C1 segment of cervical spinal cord (tissue), 14 donors: ENCODE results near the gene AACS.
"Not testable (repeated sequence)": the region's sequence is repeated elsewhere in the genome, so short reads cannot be mapped to it uniquely, and the experiment has no call there.

Experiments used
- DNase-seq, 14 donors: peaks; one replicate each; lab custom pipeline; 2025; lab: John Stamatoyannopoulos, UW

Gene AACS

DNA sequence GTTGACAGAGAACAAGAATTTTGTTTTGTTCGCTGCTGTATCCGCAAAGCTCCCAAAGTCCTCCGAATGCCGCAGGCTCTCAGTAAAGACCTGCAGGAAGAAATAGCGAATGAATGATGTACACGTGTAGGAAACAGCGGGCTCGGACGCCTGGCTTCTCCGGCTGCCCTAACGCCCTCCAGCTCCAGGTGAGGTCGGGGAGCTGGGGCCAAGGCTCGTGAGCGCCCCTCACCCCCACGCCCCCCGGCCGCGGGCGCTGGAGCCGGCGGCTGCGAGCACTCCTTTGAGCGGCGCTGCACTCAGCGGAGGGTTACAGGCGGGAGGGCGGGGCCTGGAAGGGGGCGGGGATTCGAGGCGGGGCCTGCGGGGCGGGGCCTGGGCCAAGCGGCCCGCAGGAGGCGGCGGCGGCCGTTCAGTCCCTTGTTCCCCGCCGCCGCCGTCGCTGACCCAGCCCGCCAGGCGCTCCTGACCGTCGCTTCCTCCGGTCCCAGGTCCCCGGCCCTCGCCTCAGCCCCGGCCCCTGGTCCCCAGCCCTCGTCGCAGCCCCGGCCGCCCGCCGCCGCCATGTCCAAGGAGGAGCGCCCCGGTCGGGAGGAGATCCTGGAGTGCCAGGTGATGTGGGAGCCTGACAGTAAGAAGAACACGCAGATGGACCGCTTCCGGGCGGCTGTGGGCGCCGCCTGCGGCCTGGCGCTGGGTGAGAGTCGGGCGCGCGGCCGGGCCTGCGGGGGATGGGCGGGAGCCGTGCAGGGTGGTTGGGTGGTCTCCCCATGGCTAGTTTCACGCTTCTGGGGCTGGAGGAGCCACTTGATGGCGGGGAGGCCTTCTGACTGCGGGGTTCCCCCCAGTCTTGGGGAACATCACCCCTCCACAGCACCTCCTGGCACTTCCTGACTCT is at the start of gene AACS:
Gene AACS, plus strand, starts transcription at position 415 of the 898 bp plus-strand sequence. Its CDS starts 150 bp downstream, at position 565.
- DNase-seq = peak in 13 of 14 donors; percentile 7 to 84 (median 65)

- peak in 8 of 14 donors; percentile 8 to 38 (median 26) for DNase-seq
Observed at GRCh38 chr12:125015680-125016310, 49.4 kb upstream of the AACS start.

GRCh38 chr12:125017801-125018200 is 47.4 kb upstream of the AACS start:
- DNase-seq = no peak

DNA sequence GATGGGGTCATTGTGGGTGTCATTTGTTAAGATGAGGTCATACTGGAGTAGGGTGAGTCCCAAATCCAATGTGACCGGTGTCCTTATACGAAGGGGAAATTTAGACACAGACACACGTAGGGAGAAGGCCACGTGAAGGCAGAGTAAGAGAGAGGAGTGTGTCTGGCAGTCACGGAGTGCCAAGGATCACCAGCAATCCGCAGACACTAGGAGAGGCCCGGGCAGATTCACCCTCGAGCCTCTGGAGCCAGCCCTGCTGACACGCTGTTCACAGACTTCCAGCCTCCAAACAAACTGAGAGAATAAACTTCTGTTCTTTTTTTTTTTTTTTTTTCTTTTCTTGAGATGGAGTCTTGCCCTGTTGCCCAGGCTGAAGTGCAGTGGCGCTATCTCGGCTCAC is 46.9 kb upstream of the AACS start:
- DNase-seq = no peak

GRCh38 chr12:125021096-125021495 is 44.1 kb upstream of the AACS start:
- no peak for DNase-seq

DNA sequence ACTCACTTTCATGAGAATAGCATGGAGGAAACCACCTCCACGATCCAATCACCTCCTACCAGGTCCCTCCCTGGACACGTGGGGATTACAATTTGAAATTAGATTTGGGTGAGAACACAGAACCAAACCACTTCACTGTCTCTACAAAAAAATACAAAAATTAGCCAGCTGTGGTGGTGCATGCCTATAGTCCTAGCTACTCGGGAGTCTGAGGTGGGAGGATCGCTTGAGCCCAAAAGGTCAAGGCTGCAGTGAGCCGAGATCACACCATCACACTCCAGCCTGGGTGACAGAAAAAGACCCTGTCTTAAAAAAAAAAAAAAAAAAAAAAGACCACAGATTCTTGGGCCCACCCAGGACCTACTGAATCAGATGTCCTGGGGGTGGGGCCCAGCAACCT is 43.5 kb upstream of the AACS start:
- no peak for DNase-seq

DNA sequence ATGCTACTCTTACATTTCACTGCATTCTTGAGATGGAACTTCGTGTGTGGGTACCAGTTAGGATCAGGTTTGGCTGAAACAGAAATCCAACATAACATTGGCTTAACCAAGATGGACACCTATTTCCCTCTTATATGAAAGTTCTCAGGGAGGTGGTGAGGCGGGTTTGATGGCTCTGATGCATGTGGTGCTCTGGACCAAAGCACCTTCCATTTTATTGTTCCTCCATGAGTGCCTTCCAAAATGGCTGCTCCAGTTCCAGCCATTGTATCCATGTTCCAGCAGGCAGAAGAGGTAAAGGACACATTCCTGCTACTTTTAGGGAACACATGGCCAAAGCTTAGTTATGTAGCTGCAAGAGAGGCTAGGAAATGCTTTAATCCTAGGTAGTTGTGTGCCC is 42.2 kb upstream of the AACS start:
- DNase-seq = no peak

DNA sequence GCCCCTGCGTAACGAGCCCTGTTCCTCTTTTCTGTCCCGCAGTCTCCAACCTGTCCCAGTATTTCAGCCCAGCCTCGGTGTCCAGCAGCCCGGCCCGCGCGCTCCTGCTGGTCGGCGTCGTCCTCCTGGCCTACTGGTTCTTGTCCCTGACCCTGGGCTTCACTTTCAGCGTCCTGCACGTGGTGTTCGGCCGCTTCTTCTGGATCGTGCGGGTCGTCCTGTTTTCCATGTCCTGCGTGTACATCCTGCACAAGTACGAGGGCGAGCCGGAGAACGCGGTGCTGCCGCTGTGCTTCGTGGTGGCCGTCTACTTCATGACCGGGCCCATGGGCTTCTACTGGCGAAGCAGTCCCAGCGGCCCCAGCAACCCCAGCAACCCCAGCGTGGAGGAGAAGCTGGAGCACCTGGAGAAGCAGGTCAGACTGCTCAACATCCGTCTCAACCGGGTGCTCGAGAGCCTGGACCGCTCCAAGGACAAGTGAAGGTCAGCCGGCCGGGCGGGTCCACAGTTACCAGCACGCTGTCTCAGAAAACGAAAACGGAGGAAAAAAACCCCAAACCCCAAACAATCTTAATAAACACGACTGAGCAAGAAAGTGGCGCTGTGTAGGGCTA is 40.2 kb upstream of the AACS start:
- DNase-seq = no peak

GRCh38 chr12:125025606-125026235 is 39.5 kb upstream of the AACS start:
- no peak for DNase-seq

GRCh38 chr12:125028106-125028505 is 37.1 kb upstream of the AACS start:
- DNase-seq = no peak

- DNase-seq = no peak
Observed at GRCh38 chr12:125029761-125030358, 35.4 kb upstream of the AACS start.

DNA sequence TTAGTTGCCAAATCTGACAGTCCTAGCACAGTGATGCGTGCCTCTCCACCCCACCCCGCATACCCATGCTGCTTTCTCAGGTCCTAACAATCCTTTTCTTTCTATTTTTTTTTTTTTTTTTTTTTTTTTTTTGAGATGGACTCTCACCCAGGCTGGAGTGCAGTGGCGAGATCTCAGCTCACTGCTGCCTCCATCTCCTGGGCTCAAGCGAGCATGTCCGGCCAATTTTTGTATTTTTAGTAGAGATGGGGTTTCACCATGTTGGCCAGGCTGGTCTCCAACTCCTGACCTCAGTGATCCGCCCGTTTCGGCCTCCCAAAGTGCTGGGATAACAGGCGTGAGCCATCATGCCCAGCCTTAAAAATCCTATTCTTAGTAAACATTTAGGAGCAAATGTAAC is 33.8 kb upstream of the AACS start:
- DNase-seq = not testable (repeated sequence)

DNA sequence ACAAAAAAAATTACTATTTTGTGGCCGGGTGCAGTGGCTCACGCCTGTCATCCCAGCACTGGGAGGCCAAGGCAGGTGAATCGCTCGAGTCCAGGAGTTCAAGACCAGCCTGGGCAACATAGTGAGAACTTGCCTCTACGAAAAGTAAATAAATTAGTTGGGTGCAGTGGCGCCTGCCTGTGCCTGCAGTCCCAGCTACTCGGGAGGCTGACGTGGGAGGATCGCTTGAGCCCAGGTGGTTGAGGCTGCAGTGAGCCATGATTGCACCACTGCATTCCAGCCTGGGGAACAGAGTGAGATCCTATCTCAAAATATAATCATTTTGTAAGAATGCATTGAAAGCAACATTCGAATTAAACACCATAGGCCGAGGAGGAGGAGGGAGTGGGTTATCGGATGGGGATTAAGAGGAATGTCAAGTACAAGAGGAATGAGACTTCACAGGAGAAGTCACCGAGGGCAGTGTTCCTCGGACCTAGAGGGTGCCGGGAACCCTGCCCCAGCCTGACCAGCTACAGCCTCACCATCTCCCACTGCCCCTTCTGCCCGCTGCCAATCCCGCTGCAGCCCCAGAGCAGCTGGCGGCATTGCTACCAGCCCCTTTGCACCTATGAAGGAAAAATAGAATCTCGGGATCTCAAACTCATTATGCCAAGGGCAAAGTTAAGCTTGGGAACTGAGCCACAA is 32.6 kb upstream of the AACS start:
- no peak for DNase-seq

DNA sequence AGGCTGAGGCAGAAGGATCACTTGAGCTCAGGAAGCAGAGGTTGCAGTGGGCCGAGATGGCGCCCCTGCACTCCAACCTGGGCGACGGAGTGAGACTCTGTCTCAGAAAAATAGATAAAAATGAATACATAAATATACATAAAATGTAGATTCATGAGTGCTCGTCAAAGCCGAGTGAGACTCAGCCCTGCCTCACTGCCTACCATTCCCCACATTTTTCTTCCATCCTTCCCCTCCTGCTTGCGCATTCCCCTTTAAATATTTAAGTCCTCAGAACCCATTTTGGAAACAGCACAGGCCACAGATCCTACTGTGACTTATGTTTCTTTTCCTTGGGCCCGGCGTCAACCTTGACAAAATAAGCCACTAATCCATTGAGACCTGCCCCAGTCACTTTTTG is 31.9 kb upstream of the AACS start:
- no peak for DNase-seq

- no peak for DNase-seq
Observed at GRCh38 chr12:125038976-125039625, 26.1 kb upstream of the AACS start.

DNA sequence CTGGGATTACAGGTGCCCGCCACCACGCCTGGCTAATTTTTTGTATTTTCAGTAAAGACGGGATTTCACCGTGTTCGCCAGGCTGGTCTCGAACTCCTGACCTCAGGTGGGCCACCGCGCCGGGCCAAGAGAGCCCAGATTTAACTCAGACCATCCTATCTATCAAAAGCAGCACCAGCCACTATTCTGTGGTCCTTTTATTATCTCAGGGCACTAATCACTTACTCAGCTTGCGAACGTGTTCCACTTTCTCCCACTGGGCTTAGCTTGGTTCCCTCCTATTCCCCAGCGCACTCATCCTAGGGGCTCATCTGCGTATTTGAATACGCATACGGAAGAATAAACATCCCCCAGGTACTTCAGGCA is 16.2 kb upstream of the AACS start:
- no peak for DNase-seq

DNA sequence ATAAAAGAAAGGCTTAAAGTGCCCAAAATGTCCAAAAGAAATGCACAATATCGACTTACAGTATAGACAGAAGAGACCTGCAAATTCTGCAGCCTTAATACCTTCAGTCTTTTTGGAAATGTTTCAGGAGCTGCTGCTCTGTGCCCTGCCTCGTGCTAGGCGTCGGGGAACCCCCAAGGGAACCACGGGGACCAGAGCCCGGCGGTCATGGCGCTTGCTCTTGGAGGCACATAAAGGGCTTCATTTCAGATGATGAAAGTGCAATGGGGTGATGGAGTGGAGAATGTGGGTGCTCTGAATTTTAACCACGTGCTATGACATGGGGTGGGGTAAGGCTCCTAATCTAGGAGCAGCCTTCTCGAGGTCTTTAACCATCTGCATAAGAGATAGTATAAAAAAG is 14.8 kb upstream of the AACS start:
- no peak for DNase-seq

DNA sequence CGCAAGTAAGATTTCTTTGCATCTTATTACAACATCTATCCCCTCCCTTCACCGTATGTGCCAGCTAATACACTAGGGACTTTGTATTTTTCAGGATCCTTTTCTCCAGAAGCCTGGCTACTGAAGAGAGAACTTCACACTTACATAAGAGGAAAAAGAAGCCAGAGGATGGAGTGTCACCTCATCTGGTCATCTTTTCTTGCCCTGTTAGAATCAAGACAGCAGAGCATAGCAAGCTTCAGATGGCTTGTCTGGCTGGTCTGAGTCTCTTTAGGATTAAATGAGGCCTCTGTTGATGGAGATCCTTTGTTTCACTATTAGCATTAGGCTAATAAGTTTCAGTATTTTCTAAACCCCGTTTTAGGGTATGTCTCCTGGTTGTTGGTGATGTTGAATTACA is 14.4 kb upstream of the AACS start:
- no peak for DNase-seq

DNA sequence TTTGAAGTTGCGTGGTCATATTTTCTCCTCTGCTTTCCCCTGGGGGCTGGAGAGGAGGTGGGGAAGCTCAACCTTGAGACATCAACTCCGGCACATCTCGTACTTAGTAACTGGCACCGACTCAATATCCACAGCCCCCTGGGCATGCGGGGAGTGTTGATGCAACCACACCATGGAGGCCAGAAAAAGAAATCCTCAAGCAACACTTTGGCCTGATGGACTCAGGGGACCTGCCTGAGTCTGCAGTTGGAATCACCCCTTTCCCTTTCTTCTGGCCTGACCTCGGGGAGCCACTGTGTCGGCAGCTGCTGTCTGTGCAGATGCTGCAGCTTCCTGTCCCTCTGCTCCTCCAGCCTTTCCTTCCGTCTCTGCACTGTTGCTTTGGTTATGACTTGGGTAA is 11.4 kb upstream of the AACS start:
- DNase-seq = no peak

DNA sequence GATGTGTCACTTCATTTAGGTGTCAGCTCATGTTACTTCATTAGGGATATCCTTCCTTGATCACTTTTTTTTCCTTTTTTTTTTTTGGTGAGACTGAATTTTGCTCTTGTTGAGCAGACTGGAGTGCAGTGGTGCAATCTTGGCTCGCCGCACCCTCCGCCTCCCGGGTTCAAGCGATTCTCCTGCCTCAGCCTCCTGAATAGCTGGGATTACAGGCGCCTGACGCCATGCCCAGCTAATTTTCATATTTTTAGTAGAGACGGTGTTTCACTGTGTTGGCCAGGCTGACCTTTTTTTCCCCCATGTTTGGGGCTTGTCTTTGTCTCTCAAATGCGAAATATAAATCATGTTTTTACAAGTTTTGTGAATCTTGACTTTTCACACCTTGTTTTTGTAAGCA is 9.6 kb upstream of the AACS start:
- no peak for DNase-seq

DNA sequence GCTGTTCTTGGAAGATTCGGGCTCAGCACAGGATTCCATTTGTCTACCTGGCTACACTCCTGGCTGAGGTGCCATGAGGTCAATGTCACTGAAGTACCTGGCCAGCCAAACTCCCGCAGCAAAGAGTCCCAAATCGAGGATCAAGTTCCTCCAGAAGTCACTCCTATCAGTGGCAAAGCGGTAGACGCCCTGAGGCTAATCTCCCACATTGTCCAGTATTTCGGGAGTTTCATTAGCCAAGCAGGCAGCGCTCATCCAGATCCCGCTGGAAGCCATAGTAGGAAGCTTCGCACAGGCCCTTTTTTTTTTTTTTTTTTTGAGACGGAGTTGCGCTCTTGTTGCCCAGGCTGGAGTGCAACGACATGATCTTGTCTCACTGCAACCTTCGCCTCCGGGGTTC is 8.9 kb upstream of the AACS start:
- DNase-seq = no peak
